ENCODE measurements around the gene MAIP1.

DNA sequence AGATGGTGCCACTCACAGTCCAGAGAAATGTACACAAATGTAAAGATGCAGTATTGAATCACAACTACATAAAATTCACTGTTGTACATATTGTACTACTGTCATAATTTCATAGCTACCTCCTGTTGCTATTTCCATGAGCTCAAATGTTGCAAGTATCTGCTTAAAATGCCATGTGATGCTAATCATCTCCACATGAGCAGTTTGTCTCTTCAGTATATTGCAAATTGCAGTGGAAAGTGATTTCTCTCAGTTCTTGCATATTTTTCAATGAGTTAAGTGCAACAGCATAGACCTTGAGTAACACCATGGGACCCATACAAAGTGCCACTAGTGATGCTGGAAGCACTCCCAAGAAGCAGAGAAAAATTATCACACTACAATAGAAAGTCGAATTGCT lies 51.9 kb downstream of the MAIP1 start:
- TF ChIP-seq, protein P1, sequence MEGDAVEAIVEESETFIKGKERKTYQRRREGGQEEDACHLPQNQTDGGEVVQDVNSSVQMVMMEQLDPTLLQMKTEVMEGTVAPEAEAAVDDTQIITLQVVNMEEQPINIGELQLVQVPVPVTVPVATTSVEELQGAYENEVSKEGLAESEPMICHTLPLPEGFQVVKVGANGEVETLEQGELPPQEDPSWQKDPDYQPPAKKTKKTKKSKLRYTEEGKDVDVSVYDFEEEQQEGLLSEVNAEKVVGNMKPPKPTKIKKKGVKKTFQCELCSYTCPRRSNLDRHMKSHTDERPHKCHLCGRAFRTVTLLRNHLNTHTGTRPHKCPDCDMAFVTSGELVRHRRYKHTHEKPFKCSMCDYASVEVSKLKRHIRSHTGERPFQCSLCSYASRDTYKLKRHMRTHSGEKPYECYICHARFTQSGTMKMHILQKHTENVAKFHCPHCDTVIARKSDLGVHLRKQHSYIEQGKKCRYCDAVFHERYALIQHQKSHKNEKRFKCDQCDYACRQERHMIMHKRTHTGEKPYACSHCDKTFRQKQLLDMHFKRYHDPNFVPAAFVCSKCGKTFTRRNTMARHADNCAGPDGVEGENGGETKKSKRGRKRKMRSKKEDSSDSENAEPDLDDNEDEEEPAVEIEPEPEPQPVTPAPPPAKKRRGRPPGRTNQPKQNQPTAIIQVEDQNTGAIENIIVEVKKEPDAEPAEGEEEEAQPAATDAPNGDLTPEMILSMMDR (IDR thresholded peaks at IDR 0.05), result no peak
- TF ChIP-seq POLR2A (IDR thresholded peaks at IDR 0.05), result no peak
